ENCODE data around the gene DYRK1A. TPM values are rescaled to one million over a fixed set of nuclear protein-coding genes. Genes with fewer than 3 reads are reported as not detected.
A peak's percentile ranks its signal among the peaks of the same experiment; 100 is the strongest.

DYRK1A gene
- total and polyA plus RNA-seq, 2 of the 13 experiments (the other 11 are each of a cell fraction or from before 2014, with no cell fraction given) = 24.6 to 34.2 TPM

- TF ChIP-seq TBX3 (IDR thresholded peaks at IDR 0.05; ENCODE audit: borderline replicate concordance) = peak; percentile 23; the same call in 1 of the 2 replicates
- peak; percentile 60 for TF ChIP-seq CTCF (CRISPR knock-in tag; IDR thresholded peaks at IDR 0.05)
- no peak for TF ChIP-seq ZNF615 (CRISPR knock-in tag; IDR thresholded peaks at IDR 0.05; ENCODE audit: borderline replicate concordance)
- TF ChIP-seq ZFAT (CRISPR knock-in tag; conservative IDR thresholded peaks at IDR 0.05) = no peak
- peak; percentile 87 for TF ChIP-seq ARID3A (IDR thresholded peaks at IDR 0.05; ENCODE audit: low read depth, low read length)
- TF ChIP-seq ZNF431 (CRISPR knock-in tag; IDR thresholded peaks at IDR 0.05; ENCODE audit: borderline replicate concordance, low read depth) = no peak
- TF ChIP-seq SATB2 (CRISPR knock-in tag; IDR thresholded peaks at IDR 0.05) = no peak
- TF ChIP-seq ZNF18 (CRISPR knock-in tag; IDR thresholded peaks at IDR 0.05; ENCODE audit: insufficient replicate concordance) = no peak
- TF ChIP-seq ZBTB3 (CRISPR knock-in tag; IDR thresholded peaks at IDR 0.05; ENCODE audit: borderline replicate concordance, low read depth) = no peak
- no peak for TF ChIP-seq SMAD1 (CRISPR knock-in tag; IDR thresholded peaks at IDR 0.05; ENCODE audit: borderline replicate concordance, low read depth)
- TF ChIP-seq XBP1 (CRISPR knock-in tag; IDR thresholded peaks at IDR 0.05) = no peak
- TF ChIP-seq TMF1 (CRISPR knock-in tag; IDR thresholded peaks at IDR 0.05; ENCODE audit: low read depth) = no peak
These were observed 96.7 kb downstream of the DYRK1A start (continued) for GRCh38 chr21:37463083-37463801.
